GM21526 (cell line): Measurements from ENCODE around the gene STK32B.
"Not testable (repeated sequence)": the region's sequence is repeated elsewhere in the genome, so short reads cannot be mapped to it uniquely, and the experiment has no call there.

ENCODE experiments used
- ATAC-seq: cut with Tn5 transposase; IDR thresholded peaks from one replicate; pipeline ENCODE4 v1.9.1; 2021; ENCODE audit warnings: moderate library complexity; ENCODE audit not compliant: unreplicated experiment, low FRiP score

STK32B gene

DNA sequence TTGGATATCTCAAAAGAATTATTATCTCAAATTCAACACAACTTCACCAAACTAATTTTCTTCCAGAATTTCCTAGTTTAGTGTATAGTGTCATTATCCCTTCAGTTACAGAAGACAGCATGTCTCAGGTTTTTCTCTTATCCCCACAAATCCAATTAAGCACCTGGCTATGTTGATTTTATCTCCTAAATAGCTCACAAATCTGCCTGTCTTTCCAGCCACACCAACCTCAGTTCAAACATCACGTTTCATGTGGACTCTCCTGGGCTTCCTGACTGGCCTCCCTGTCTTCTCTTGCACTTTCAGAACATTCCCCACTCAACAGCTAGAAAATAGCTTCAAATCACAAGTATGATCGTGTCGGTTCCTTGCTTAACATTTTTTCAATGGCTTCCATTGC is 14.8 kb downstream of the STK32B start:
- ATAC-seq: no peak

GRCh38 chr4:5066968-5067367 is 15.7 kb downstream of the STK32B start:
- not testable (repeated sequence) for ATAC-seq

- ATAC-seq: no peak
Measured at GRCh38 chr4:5067908-5068307, 16.6 kb downstream of the STK32B start.

DNA sequence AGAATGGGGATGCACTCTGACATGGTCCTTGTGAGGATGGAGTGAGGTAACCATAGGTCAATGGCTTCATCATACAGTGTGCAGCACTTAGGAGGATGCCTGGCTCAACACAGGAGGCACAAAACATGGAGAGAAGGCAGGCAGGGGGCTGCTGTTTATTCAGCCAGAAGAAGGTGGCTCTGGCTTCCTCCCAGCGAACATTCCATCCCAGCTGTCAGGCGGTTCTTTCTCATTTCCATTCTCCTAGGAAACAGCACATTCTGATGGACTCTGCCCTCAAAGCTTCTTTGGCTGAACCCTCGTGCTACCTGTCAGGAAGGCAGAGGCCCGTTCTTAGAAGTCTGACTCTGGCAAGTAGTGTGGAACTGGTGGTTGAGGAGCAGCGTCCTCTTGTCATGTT is 18.6 kb downstream of the STK32B start:
- no peak for ATAC-seq

GRCh38 chr4:5072948-5073347 is 21.7 kb downstream of the STK32B start:
- ATAC-seq: no peak

- ATAC-seq: no peak
Measured at GRCh38 chr4:5078009-5078408, 26.7 kb downstream of the STK32B start.

DNA sequence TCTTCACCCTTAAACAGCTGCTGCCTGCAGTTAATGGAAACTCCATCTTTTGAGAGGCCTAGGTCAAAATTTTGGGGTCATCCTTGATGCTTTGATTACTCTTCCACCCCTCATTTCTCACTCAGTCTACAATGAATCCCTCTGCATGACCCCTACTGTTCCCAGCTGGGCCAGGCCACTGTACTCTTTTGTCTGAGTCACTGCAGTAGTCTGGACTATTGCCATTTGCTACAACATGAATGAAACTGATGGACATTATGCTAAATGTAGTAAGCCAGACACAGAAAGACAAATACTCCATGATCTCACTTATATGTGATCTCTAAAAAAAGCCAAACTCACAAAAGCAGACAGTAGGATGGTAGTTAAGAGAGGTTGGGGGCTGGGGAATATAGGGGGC is 28.3 kb downstream of the STK32B start:
- ATAC-seq: no peak

DNA sequence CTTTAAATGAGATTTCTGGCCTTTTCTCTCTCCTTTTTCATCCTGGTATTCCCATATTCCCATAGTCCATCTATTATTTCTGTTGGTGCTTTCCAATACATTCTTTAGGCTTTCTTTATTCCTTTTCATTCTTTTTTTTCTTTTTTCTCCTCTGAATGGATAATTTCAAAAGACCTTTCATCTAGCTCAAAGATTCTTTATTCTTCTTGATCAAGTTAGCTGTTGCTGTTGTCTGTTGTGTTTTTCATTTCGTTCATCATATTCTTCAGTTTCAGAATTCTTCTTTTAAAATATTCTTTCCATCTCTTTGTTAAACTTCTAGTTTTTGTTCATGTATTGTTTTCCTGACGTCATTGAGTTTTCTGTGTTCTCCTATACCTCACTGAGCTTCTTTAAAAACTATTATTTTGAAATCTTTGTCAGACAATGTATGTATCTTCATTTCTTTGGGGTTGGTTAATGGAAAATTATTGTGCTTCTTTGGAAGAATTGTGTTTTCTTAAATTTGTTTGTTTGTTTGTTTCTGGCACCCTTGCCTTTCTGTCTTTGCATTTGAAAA is 30.2 kb downstream of the STK32B start:
- ATAC-seq: no peak

DNA sequence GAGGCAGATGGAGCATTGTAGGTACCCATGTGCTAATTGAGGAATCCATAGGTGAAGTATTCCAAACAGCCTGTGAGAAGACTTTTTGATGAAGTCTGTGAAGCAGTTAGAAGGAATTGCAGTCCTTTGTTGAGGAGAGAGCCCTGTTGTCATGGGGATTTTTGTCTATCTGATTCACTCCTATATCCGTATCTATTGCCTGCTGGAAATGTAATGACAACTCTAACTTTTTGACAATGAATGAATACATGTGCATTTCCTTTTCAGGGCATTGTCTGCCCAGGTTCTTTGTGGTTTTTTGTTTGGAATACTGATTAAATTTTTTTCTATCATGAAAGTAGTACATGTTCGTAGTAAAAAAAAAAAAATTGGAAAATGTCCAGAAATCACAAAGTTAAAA is 31.1 kb downstream of the STK32B start:
- no peak for ATAC-seq

- ATAC-seq: no peak
Measured at GRCh38 chr4:5084911-5085475, 33.7 kb downstream of the STK32B start.

GRCh38 chr4:5086535-5086934 is 35.3 kb downstream of the STK32B start:
- ATAC-seq: no peak

- ATAC-seq: no peak
Measured at GRCh38 chr4:5096261-5096660, 45.0 kb downstream of the STK32B start.

GRCh38 chr4:5098176-5098575 is 46.9 kb downstream of the STK32B start:
- no peak for ATAC-seq

- ATAC-seq: no peak
Measured at GRCh38 chr4:5100336-5100735, 49.1 kb downstream of the STK32B start.

DNA sequence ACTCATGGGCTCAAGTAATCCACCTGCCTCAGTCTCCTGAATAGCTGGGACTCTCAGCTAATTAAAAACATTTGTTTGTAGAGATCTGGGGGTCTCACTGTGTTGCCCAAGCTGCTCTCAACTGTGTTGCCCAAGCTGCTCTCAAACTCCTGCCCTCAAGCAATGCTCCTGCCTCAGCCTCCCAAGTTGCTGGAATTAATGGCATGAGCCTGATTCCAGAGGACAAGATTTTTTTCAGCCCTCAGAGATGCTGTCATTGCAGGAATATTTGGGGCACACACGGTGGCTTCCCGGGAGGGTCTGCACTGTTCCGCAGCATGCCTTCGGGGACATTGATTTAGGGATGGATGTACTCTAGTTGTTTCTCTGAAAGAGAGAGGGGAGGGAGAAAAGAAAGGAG is 49.7 kb downstream of the STK32B start:
- no peak for ATAC-seq

DNA sequence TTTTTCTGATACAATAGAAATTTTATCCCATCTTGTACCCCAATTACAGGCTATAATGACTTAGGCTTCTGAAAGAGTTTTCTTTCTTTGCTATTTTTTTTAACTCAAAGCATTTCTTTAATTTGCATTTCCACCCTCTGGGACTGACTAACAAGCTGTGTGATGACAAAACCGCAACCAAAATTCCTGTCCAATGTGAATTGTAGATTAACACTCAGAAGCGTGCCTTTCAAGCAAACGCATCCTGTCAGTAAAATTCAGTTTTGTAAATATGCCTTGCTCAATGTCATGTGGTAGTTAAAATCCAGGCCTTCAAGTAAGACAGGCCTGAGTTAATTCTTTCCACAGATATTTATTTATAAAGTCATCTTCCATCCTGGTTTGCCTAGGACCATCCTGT is 50.3 kb downstream of the STK32B start:
- ATAC-seq: no peak

DNA sequence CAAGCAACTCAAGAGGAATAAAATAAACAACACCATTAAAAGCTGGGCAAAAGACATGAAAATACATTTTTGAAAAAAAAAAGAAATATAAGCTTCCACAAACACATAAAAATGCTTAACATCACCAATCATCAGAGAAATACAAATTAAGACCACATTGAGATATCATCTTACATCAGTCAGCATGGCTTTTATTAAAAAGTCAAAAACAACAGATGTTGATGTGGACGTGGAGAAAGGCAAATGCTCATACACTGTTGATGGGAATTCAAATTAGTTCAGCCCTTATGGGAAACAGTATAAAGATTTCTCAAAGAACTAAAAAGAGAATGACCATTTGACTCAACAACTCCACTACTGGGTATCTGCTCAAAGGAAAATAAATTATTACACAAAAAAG is 59.6 kb downstream of the STK32B start:
- no peak for ATAC-seq

- no peak for ATAC-seq
Measured at GRCh38 chr4:5112333-5113095, 61.2 kb downstream of the STK32B start.

DNA sequence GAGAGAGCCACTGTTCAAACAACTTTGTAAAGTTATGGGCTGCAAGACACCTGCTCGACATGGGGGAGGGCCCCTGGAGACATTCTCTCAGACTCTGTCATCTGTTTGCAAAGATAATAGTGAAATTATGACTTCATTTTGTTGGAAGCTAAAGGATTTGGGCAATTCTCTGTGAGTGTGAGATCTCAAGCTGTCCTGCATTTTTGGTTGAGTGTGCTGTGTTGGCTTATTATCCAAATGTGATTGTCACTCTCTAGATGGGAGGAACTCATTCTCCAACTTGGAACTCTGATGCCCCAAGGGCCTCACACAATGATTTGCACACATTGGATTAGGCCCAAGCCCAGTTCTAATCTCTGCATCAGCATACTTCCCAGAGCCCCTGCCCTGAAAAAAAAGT is 63.7 kb downstream of the STK32B start:
- ATAC-seq: no peak

GRCh38 chr4:5118091-5118786 is 67.0 kb downstream of the STK32B start:
- ATAC-seq: no peak

GRCh38 chr4:5118994-5119835 is 67.9 kb downstream of the STK32B start:
- no peak for ATAC-seq
